H1 (cell line): ENCODE results near the gene GABRD. TPM values are rescaled to one million over a fixed set of nuclear protein-coding genes. Genes with fewer than 3 reads are reported as not detected.

Experiments used
- SP2 ChIP-seq: IDR thresholded peaks from 2 replicates; pipeline ENCODE4 v1.6.1; 2012; ENCODE audit warnings: mild to moderate bottlenecking, low read length, inconsistent platforms
- polyA plus RNA-seq, 7 experiments: library from polyadenylated mRNA; depleted of rRNA in 3 of 7; stranded (reverse) in 5 of 7; unstranded in 2 of 7; fragments of >200 nt in 5 of 7; fragments of 200-250 nt in 2 of 7; gene quantifications; 1 replicate in 5 of 7; 2 replicates in 1 of 7; 4 replicates in 1 of 7; pipeline versions ENCODE4 v1.2.1 to v1.2.3, GENCODE V29; 2011 to 2013; ENCODE audit warnings: missing spikeins in 2 of 7, mixed read lengths in 2 of 7
- total RNA-seq: library from RNA; stranded (reverse); fragmentation: NEBNext Ultra II Directional; extraction: Animal tissue kit (Norgen Biotek cat#: 25700); gene quantifications from 2 replicates; pipeline ENCODE4 v1.2.1, GENCODE V29; 2021
- TF ChIP-seq, protein P1 (sequence below): fragments of 300-600 bp; sonication (generic); IDR thresholded peaks from 2 replicates; pipeline ENCODE4 v1.7.1; 2012; ENCODE audit warnings: low read length, moderate library complexity, mild to moderate bottlenecking, inconsistent platforms; ENCODE audit not compliant: insufficient replicate concordance

GABRD gene
- total and polyA plus RNA-seq, 2 of the 8 experiments (the other 6 are each of a cell fraction or from before 2014, with no cell fraction given), result 1.8 to 3.0 TPM

DNA sequence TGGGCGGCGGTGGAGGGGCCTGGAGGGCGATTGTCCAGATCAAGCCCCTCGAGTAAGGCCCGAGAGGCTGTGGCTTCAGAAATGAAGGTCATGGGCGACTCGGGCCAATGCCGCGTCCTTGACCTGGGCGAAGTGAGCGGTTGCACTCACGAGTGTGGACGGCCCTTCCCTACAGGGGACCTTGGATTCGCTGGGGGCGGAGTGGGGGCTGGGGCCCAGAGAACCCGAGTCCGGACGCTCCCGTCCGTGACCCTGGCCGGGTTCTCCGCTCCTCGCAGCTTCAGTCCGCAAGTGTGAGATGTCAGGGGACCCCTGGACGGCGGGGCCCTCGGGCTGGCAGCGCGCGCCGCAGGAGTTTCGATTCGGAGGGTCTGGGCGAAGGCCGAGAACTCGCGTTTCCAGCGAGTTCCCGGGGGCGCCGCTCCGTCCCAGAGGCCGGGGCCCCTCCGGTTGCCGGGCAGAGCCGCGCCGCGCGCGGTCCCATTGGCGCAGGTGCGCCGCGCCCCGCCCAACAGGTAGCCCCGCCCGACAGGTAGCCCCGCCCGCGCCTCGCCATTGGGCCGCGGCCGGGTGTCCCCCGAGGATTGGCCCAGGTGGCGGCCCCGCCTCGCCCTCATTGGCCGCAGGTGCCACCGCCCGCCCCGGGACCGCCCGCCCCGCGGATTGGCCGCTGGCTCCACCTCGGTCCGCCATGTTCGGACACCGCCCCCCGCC is 30.7 kb downstream of the GABRD start, which contains the start of gene PRKCZ (continued):
- TF ChIP-seq, protein P1, sequence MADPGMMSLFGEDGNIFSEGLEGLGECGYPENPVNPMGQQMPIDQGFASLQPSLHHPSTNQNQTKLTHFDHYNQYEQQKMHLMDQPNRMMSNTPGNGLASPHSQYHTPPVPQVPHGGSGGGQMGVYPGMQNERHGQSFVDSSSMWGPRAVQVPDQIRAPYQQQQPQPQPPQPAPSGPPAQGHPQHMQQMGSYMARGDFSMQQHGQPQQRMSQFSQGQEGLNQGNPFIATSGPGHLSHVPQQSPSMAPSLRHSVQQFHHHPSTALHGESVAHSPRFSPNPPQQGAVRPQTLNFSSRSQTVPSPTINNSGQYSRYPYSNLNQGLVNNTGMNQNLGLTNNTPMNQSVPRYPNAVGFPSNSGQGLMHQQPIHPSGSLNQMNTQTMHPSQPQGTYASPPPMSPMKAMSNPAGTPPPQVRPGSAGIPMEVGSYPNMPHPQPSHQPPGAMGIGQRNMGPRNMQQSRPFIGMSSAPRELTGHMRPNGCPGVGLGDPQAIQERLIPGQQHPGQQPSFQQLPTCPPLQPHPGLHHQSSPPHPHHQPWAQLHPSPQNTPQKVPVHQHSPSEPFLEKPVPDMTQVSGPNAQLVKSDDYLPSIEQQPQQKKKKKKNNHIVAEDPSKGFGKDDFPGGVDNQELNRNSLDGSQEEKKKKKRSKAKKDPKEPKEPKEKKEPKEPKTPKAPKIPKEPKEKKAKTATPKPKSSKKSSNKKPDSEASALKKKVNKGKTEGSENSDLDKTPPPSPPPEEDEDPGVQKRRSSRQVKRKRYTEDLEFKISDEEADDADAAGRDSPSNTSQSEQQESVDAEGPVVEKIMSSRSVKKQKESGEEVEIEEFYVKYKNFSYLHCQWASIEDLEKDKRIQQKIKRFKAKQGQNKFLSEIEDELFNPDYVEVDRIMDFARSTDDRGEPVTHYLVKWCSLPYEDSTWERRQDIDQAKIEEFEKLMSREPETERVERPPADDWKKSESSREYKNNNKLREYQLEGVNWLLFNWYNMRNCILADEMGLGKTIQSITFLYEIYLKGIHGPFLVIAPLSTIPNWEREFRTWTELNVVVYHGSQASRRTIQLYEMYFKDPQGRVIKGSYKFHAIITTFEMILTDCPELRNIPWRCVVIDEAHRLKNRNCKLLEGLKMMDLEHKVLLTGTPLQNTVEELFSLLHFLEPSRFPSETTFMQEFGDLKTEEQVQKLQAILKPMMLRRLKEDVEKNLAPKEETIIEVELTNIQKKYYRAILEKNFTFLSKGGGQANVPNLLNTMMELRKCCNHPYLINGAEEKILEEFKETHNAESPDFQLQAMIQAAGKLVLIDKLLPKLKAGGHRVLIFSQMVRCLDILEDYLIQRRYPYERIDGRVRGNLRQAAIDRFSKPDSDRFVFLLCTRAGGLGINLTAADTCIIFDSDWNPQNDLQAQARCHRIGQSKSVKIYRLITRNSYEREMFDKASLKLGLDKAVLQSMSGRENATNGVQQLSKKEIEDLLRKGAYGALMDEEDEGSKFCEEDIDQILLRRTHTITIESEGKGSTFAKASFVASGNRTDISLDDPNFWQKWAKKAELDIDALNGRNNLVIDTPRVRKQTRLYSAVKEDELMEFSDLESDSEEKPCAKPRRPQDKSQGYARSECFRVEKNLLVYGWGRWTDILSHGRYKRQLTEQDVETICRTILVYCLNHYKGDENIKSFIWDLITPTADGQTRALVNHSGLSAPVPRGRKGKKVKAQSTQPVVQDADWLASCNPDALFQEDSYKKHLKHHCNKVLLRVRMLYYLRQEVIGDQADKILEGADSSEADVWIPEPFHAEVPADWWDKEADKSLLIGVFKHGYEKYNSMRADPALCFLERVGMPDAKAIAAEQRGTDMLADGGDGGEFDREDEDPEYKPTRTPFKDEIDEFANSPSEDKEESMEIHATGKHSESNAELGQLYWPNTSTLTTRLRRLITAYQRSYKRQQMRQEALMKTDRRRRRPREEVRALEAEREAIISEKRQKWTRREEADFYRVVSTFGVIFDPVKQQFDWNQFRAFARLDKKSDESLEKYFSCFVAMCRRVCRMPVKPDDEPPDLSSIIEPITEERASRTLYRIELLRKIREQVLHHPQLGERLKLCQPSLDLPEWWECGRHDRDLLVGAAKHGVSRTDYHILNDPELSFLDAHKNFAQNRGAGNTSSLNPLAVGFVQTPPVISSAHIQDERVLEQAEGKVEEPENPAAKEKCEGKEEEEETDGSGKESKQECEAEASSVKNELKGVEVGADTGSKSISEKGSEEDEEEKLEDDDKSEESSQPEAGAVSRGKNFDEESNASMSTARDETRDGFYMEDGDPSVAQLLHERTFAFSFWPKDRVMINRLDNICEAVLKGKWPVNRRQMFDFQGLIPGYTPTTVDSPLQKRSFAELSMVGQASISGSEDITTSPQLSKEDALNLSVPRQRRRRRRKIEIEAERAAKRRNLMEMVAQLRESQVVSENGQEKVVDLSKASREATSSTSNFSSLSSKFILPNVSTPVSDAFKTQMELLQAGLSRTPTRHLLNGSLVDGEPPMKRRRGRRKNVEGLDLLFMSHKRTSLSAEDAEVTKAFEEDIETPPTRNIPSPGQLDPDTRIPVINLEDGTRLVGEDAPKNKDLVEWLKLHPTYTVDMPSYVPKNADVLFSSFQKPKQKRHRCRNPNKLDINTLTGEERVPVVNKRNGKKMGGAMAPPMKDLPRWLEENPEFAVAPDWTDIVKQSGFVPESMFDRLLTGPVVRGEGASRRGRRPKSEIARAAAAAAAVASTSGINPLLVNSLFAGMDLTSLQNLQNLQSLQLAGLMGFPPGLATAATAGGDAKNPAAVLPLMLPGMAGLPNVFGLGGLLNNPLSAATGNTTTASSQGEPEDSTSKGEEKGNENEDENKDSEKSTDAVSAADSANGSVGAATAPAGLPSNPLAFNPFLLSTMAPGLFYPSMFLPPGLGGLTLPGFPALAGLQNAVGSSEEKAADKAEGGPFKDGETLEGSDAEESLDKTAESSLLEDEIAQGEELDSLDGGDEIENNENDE, result no peak
- TF ChIP-seq SP2, result peak; percentile 40; the same call in 1 of the 2 replicates
